COR-L47 (cell line): ENCODE data around the gene PPIP5K1.

Experiments used
- DNase-seq: peaks from one replicate; lab custom pipeline; 2025; lab: John Stamatoyannopoulos, UW

PPIP5K1 gene

GRCh38 chr15:43517354-43518196 is 72.4 kb downstream of the PPIP5K1 start, which contains the start of gene MAP1A:
MAP1A (plus strand) TSS chr15:43517608; CDS start chr15:43521474, 3,866 bp downstream.
- DNase-seq, result peak; percentile 46

GRCh38 chr15:43516801-43517353 is 73.1 kb downstream of the PPIP5K1 start:
- DNase-seq, result no peak

- no peak for DNase-seq
These were observed 73.8 kb downstream of the PPIP5K1 start for GRCh38 chr15:43516185-43516584.

- DNase-seq, result no peak
These were observed 74.3 kb downstream of the PPIP5K1 start for GRCh38 chr15:43515741-43516140.

GRCh38 chr15:43514241-43515057 is 75.6 kb downstream of the PPIP5K1 start:
- peak; percentile 50 for DNase-seq

GRCh38 chr15:43513550-43513949 is 76.5 kb downstream of the PPIP5K1 start:
- no peak for DNase-seq

- peak; percentile 65 for DNase-seq
These were observed 78.8 kb downstream of the PPIP5K1 start for GRCh38 chr15:43511012-43511885.

- DNase-seq, result peak; percentile 100
These were observed 79.6 kb downstream of the PPIP5K1 start for GRCh38 chr15:43510200-43511011.

GRCh38 chr15:43509660-43510199 is 80.3 kb downstream of the PPIP5K1 start:
- no peak for DNase-seq

- DNase-seq, result peak; percentile 70
These were observed 80.9 kb downstream of the PPIP5K1 start for GRCh38 chr15:43508991-43509659.

GRCh38 chr15:43508421-43508820 is 81.6 kb downstream of the PPIP5K1 start:
- DNase-seq, result no peak

- no peak for DNase-seq
These were observed 84.3 kb downstream of the PPIP5K1 start for GRCh38 chr15:43505738-43506137.

- no peak for DNase-seq
These were observed 90.4 kb downstream of the PPIP5K1 start for GRCh38 chr15:43499635-43500034.

GRCh38 chr15:43498990-43499389 is 91.0 kb downstream of the PPIP5K1 start:
- no peak for DNase-seq

GRCh38 chr15:43493703-43494472 is 96.1 kb downstream of the PPIP5K1 start:
- DNase-seq, result no peak

GRCh38 chr15:43492673-43493601 is 97.1 kb downstream of the PPIP5K1 start, which contains the start of gene TP53BP1:
TP53BP1 (minus strand) TSS chr15:43493156; CDS start chr15:43493043, 113 bp downstream.
- DNase-seq, result peak; percentile 92

- DNase-seq, result no peak
These were observed 97.7 kb downstream of the PPIP5K1 start for GRCh38 chr15:43492266-43492665.

GRCh38 chr15:43489191-43489590 is 100.8 kb downstream of the PPIP5K1 start:
- peak; percentile 13 for DNase-seq
